HCT116 (cell line): Measurements from ENCODE around the gene HAP1. TPM values are rescaled to one million over a fixed set of nuclear protein-coding genes. Genes with fewer than 3 reads are reported as not detected.

Experiments used
- ATAC-seq: fragments of 200-7000 bp; cut with Tn5 transposase; 2 replicates; pipeline ENCODE4 v1.9.1; 2020; ENCODE audit warnings: mild to moderate bottlenecking, moderate library complexity
- BruUV-seq: library from RNA; stranded (reverse); fragments of 400-500 nt; replicated peaks from 2 replicates; lab custom pipeline; 2021; lab: Mats Ljungman, UMichigan
- CTCF ChIA-PET: fragments of 300-600 bp; sonication (Branson Sonifier 250); formaldehyde crosslinking; loops from one replicate; lab custom pipeline; 2021; ENCODE audit warnings: antibody characterized with exemption; lab: Charles Lee
- POLR2A ChIA-PET: fragments of 300-600, 350-600 bp; sonication (Branson Sonifier 250); formaldehyde crosslinking; loops from one replicate; lab custom pipeline; 2021; ENCODE audit warnings: antibody characterized with exemption; lab: Charles Lee
- RAD21 ChIA-PET, 2 experiments: fragments of 300-600 bp; sonication (Branson Sonifier 250); formaldehyde crosslinking; loops; one replicate each; lab custom pipeline; 2023; ENCODE audit warnings: low total read pairs in 2 of 2; ENCODE audit not compliant: uncharacterized antibody in 2 of 2, unreplicated experiment in 2 of 2, low non-redundant PET in 1 of 2; lab: Charles Lee
- DNase-seq: peaks from one replicate; pipeline ENCODE4 v3.0.0-alpha.2; 2010; ENCODE audit warnings: low read depth, low spot score
- H2AFZ ChIP-seq: fragments of 200-600 bp; shearing (Covaris generic), sonication (generic); 2 replicates; pipeline ENCODE4 v1.6.1; 2017; ENCODE audit warnings: low read depth, mixed run types, mixed read lengths, antibody characterized with exemption, low read length; ENCODE audit not compliant: poor library complexity, severe bottlenecking
- H3K27ac ChIP-seq: 2 replicates; pipeline ENCODE4 v1.5.1; 2012; ENCODE audit warnings: low read depth, low read length
- H3K27me3 ChIP-seq: fragments of 200-600 bp; sonication (generic); 2 replicates; pipeline ENCODE4 v1.6.1; 2016; ENCODE audit warnings: mixed run types, low read length, mixed read lengths; ENCODE audit not compliant: insufficient read depth
- H3K36me3 ChIP-seq, 2 experiments: fragments of 200-500 bp in 1 of 2; fragments of 200-600 bp in 1 of 2; sonication (Bioruptor generic) in 1 of 2; sonication (generic) in 1 of 2; 2 replicates each; pipeline versions ENCODE4 v1.5.1 to v1.6.1; 2014 to 2016; ENCODE audit warnings: low read length in 2 of 2, inconsistent platforms in 1 of 2, mixed read lengths in 1 of 2, mixed run types in 1 of 2; ENCODE audit not compliant: insufficient read depth in 2 of 2, control insufficient read depth in 1 of 2
- H3K4me1 ChIP-seq, 2 experiments: fragments of 200-600 bp in 1 of 2; sonication (generic) in 1 of 2; 2 replicates each; pipeline versions ENCODE4 v1.5.1 to v1.6.1; 2012 to 2017; ENCODE audit warnings: low read length in 2 of 2, inconsistent platforms in 1 of 2, mild to moderate bottlenecking in 1 of 2, mixed read lengths in 1 of 2, mixed run types in 1 of 2, moderate library complexity in 1 of 2; ENCODE audit not compliant: insufficient read depth in 2 of 2, control insufficient read depth in 1 of 2
- H3K4me2 ChIP-seq: fragments of 200-600 bp; sonication (generic); 2 replicates; pipeline ENCODE4 v1.6.1; 2017; ENCODE audit warnings: mixed run types, low read length, mixed read lengths
- H3K4me3 ChIP-seq, 2 experiments: fragments of 200-600 bp in 1 of 2; sonication (generic) in 1 of 2; replicated peaks in 1 of 2; 2 replicates each; pipeline ENCODE4 v1.5.1; 2011 to 2016; ENCODE audit warnings: low read length in 2 of 2, control low read depth in 1 of 2, low read depth in 1 of 2, mild to moderate bottlenecking in 1 of 2, mixed read lengths in 1 of 2, mixed run types in 1 of 2
- H3K79me2 ChIP-seq: fragments of 200-600 bp; sonication (generic); 2 replicates; pipeline ENCODE4 v1.6.1; 2017; ENCODE audit warnings: mild to moderate bottlenecking, mixed run types, low read length, moderate library complexity, mixed read lengths; ENCODE audit not compliant: insufficient read depth
- H3K9ac ChIP-seq: fragments of 200-600 bp; sonication (generic); 2 replicates; pipeline ENCODE4 v1.6.1; 2016; ENCODE audit warnings: low read length, mixed read lengths
- H3K9me2 ChIP-seq: fragments of 200-600 bp; sonication (generic), shearing (Covaris generic); 2 replicates; pipeline ENCODE4 v1.6.1; 2017; ENCODE audit warnings: mixed run types, mild to moderate bottlenecking, moderate library complexity; ENCODE audit not compliant: insufficient read depth
- H3K9me3 ChIP-seq, 2 experiments: fragments of 200-500 bp in 1 of 2; fragments of 200-600 bp in 1 of 2; sonication (Bioruptor generic) in 1 of 2; sonication (generic) in 1 of 2; 2 replicates each; pipeline ENCODE4 v1.6.1; 2014 to 2017; ENCODE audit warnings: low read length in 2 of 2, mixed read lengths in 2 of 2, inconsistent platforms in 1 of 2, low read depth in 1 of 2, mild to moderate bottlenecking in 1 of 2, mixed run types in 1 of 2, moderate library complexity in 1 of 2; ENCODE audit not compliant: control insufficient read depth in 1 of 2, insufficient read depth in 1 of 2
- H4K20me1 ChIP-seq: fragments of 200-600 bp; sonication (generic), shearing (Covaris generic); 2 replicates; pipeline ENCODE4 v1.6.1; 2017; ENCODE audit warnings: mixed run types, mild to moderate bottlenecking, moderate library complexity; ENCODE audit not compliant: insufficient read depth
- CEBPB ChIP-seq: IDR thresholded peaks from 2 replicates; pipeline ENCODE4 v1.6.1; 2012; ENCODE audit warnings: low read depth
- CTCF ChIP-seq, 3 experiments: fragments of 200-600 bp in 1 of 3; sonication (generic) in 1 of 3; IDR thresholded peaks in 2 of 3; conservative IDR thresholded peaks in 1 of 3; 2 replicates each; pipeline ENCODE4 v1.5.1; 2012 to 2017; ENCODE audit warnings: low read depth in 2 of 3, low read length in 2 of 3, antibody characterized with exemption in 1 of 3, borderline replicate concordance in 1 of 3, control low read depth in 1 of 3, mild to moderate bottlenecking in 1 of 3, mixed read lengths in 1 of 3, mixed run types in 1 of 3, moderate library complexity in 1 of 3; ENCODE audit not compliant: insufficient read depth in 1 of 3
- EZH2 ChIP-seq: fragments of 200-600 bp; sonication (generic); IDR thresholded peaks from 2 replicates; pipeline ENCODE4 v1.6.1; 2017; ENCODE audit warnings: antibody characterized with exemption, mixed run types
- EZH2phosphoT487 ChIP-seq: fragments of 200-600 bp; IDR thresholded peaks from 2 replicates; pipeline ENCODE4 v1.6.1; 2018; ENCODE audit warnings: antibody characterized with exemption, borderline replicate concordance
- FOSL1 ChIP-seq: IDR thresholded peaks from 2 replicates; pipeline ENCODE4 v1.6.1; 2012; ENCODE audit warnings: low read depth
- JUND ChIP-seq: IDR thresholded peaks from 2 replicates; pipeline ENCODE4 v1.6.1; 2012
- MAX ChIP-seq: IDR thresholded peaks from 2 replicates; pipeline ENCODE4 v1.6.1; 2012
- REST ChIP-seq: IDR thresholded peaks from 2 replicates; pipeline ENCODE4 v1.6.1; 2012; ENCODE audit warnings: low read depth
- SIN3A ChIP-seq: IDR thresholded peaks from 2 replicates; pipeline ENCODE4 v1.6.1; 2012; ENCODE audit warnings: low read depth
- ZNF274 ChIP-seq: fragments of 200-500 bp; sonication (Bioruptor generic); IDR thresholded peaks from 2 replicates; pipeline ENCODE4 v1.6.1; 2014; ENCODE audit warnings: mild to moderate bottlenecking, low read depth, low read length, inconsistent platforms
- intact Hi-C: fragments of 100-400 bp; cut with micrococcal nuclease; formaldehyde crosslinking; loops from 2 replicates; pipeline ENCODE4 v1.10.0; 2022
- total RNA-seq: library from RNA; stranded (reverse); gene quantifications from one replicate; pipeline ENCODE4 v1.2.1, GENCODE V29; 2021; ENCODE audit not compliant: unreplicated experiment

HAP1 gene
- total RNA-seq, 1 experiment from 2014 or later, result 3.4 TPM

GRCh38 chr17:41688641-41689496 is 45.6 kb downstream of the HAP1 start, which contains the start of gene EIF1 (continued):
- TF ChIP-seq REST (no peak), SIN3A (peak; percentile 95), ZNF274 (no peak)
- TF ChIP-seq, all 23 proteins: peak for 12

GRCh38 chr17:41687828-41688640 is 46.4 kb downstream of the HAP1 start:
- DNase-seq (no peak), ATAC-seq (peak; percentile 10; the same call in 1 of the 2 replicates)
- TSS peak; percentile 97 for BruUV-seq
- Histone ChIP-seq H3K4me3 (peak overlapping the region; percentile 81 to 93), H3K27me3 (no peaks in the 10 kb centered on the region), H3K9me2 (no peaks in the 10 kb centered on the region), H3K27ac (peak overlapping the region; percentile 97), H2AFZ (peak overlapping the region; percentile 73), H3K79me2 (peaks cover 28% of the 10 kb centered on the region), H3K9me3 (no peaks in the 10 kb centered on the region), H3K4me2 (peak overlapping the region; percentile 77), H3K9ac (peak overlapping the region; percentile 99), H3K4me1 (peaks cover 10 to 17% of the 10 kb centered on the region in 2 experiments), H4K20me1 (peaks cover 21% of the 10 kb centered on the region), H3K36me3 (peaks cover 30 to 40% of the 10 kb centered on the region in 2 experiments)
- ChIA-PET CTCF (interaction anchor here (0.6 to 2.4 kb wide), 7 partner anchors 10 to 139 kb away, joined by 3 to 23 read pairs (median 4); no protein-coding TSS in a partner anchor), RAD21 (interaction anchor here (0.5 to 1.3 kb wide), 2 partner anchors 25 to 175 kb away, joined by 3 to 4 read pairs; no protein-coding TSS in a partner anchor), POLR2A (interaction anchor here (0.5 to 4.1 kb wide), 48 partner anchors 9 to 1371 kb away, joined by 3 to 112 read pairs (median 5); partner anchors contain the start of genes KRT19 and P3H4)
- intact Hi-C loops, result no loop called here
- TF ChIP-seq MAX, result peak; percentile 17; the same call in 1 of the 2 replicates
- no peak for TF ChIP-seq REST
- 0 out of 2 replicates have a peak, but pooled peaks have one; percentile 31 for TF ChIP-seq CEBPB
- TF ChIP-seq EZH2, result no peak
- TF ChIP-seq JUND, result no peak
- no peak for TF ChIP-seq FOSL1
- TF ChIP-seq CTCF (IDR thresholded peaks at IDR 0.05 in 2 of 3, conservative IDR thresholded peaks at IDR 0.05 in 1 of 3; ENCODE audit: borderline replicate concordance in 1 of 3, insufficient read depth in 1 of 3, low read depth in 2 of 3, low read length in 2 of 3), result peak; percentile 40 to 64 (median 48); a peak in 5 of 6 replicates
- TF ChIP-seq EZH2phosphoT487, result no peak
